Measurements from ENCODE around the gene SAMD10.

The SAMD10 gene

DNA sequence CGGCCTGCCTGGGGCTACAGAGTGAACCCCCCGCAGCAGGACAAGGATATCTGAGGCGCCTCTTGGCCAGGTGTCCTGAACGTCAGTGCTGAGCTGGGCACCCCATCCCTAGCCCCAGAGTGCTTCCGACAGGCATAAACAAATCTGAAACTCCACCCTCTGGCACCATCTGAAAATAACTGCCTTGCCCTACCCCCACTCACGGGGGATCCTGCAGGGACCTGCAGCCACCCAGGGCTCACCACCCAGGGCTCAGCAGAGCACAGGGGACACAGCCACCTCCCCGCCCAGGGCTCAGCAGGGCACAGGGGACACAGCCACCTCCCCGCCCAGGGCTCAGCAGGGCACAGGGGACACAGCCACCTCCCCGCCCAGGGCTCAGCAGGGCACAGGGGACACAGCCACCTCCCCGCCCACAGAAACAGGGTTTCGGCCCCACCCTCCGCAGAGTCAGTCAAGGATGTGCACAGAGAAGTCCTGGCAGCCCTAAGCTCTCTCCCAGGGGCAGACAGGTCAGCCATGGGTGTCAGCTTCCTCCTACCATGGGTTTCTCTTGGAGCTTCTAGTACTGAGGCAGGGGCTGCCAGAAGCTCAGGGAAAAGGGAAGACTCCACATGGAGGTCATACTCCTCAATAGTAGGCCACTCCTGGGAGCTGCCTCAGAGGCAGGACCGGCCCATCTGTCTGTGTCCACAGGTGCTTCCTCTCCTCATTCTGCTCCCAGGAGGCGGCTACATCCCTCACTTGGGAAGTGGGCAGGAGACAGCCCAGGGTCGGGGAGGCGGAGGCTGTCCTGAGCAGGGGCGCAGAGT is 27.8 kb downstream of the SAMD10 start:
- TF ChIP-seq Cebpa-rat (IDR thresholded peaks at IDR 0.05): no peak
- Histone ChIP-seq H3K9ac (peak overlapping the region; percentile 75), H3K9me3 (no peaks in the 10 kb centered on the region), H3K4me1 (peaks cover 88% of the 10 kb centered on the region), H4K20me1 (peaks cover 94% of the 10 kb centered on the region), H3K4me3 (peak overlapping the region; percentile 60), H3K27me3 (no peaks in the 10 kb centered on the region), H3K36me3 (0 out of 2 replicates have a peak, but pooled peaks cover 9% of the 10 kb centered on the region), H3K27ac (peak overlapping the region; percentile 81), H3K4me2 (peak overlapping the region; percentile 96)

- peaks cover 16% of the 10 kb centered on the region for H3K36me3 ChIP-seq
- H4K20me1 ChIP-seq: peaks cover 100% of the 10 kb centered on the region
- peak overlapping the region; percentile 81 for H3K27ac ChIP-seq
- no peaks in the 10 kb centered on the region for H3K9me3 ChIP-seq
- peaks cover 88% of the 10 kb centered on the region for H3K4me1 ChIP-seq
- peak overlapping the region; percentile 96 for H3K4me2 ChIP-seq
- peak overlapping the region; percentile 60 for H3K4me3 ChIP-seq
- H3K9ac ChIP-seq: peak overlapping the region; percentile 75
- no peaks in the 10 kb centered on the region for H3K27me3 ChIP-seq
- no peak for TF ChIP-seq Cebpa-rat (IDR thresholded peaks at IDR 0.05)
Observed at GRCh38 chr20:63950701-63951397, 28.6 kb downstream of the SAMD10 start.

GRCh38 chr20:63947638-63948456 is 31.6 kb downstream of the SAMD10 start:
- peaks cover 100% of the 10 kb centered on the region for H4K20me1 ChIP-seq
- H3K4me3 ChIP-seq: peak overlapping the region; percentile 59
- H3K27me3 ChIP-seq: no peaks in the 10 kb centered on the region
- H3K9me3 ChIP-seq: no peaks in the 10 kb centered on the region
- H3K9ac ChIP-seq: peak overlapping the region; percentile 65
- H3K4me2 ChIP-seq: peak overlapping the region; percentile 96
- TF ChIP-seq Cebpa-rat (IDR thresholded peaks at IDR 0.05): no peak
- H3K27ac ChIP-seq: peak overlapping the region; percentile 49
- H3K36me3 ChIP-seq: peaks cover 46% of the 10 kb centered on the region
- peaks cover 69% of the 10 kb centered on the region for H3K4me1 ChIP-seq

DNA sequence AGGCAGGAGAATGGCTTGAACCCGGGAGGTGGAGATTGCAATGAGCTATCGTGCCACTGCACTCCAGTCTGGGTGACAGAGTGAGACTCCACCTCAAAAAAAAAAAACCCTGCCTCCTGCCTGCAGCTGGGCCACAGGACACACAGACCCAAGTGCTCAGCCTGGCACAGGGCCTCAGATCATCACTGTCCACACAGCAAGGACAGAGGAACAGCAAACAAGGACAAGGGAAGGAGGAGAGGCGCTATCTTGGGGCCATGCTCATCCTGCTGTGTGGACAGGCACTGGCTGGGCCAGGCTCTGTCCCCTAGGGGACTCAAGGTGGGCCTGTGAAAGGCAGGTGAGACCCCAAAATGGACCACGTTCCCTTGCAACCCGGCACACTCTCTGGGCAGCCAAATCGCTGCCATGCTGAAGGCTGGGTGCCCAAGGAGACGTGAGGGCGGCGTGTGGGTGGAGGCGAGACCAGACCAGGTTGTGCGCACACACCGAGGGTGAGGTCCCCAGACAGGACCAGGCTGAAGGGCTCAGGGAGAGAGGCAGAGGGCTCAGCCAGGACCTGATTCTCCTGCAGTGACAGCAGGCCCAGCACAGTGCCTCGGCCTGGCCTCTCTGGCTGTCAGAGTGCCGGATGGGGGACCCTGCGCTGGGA is 32.3 kb downstream of the SAMD10 start:
- Histone ChIP-seq H3K27ac (peak overlapping the region; percentile 49), H3K27me3 (no peaks in the 10 kb centered on the region), H4K20me1 (peaks cover 100% of the 10 kb centered on the region), H3K4me1 (peaks cover 68% of the 10 kb centered on the region), H3K4me3 (no peak overlapping the region), H3K4me2 (peak overlapping the region; percentile 96), H3K9ac (peak overlapping the region; percentile 65), H3K9me3 (no peaks in the 10 kb centered on the region), H3K36me3 (peaks cover 51% of the 10 kb centered on the region)
- TF ChIP-seq Cebpa-rat (IDR thresholded peaks at IDR 0.05): no peak

DNA sequence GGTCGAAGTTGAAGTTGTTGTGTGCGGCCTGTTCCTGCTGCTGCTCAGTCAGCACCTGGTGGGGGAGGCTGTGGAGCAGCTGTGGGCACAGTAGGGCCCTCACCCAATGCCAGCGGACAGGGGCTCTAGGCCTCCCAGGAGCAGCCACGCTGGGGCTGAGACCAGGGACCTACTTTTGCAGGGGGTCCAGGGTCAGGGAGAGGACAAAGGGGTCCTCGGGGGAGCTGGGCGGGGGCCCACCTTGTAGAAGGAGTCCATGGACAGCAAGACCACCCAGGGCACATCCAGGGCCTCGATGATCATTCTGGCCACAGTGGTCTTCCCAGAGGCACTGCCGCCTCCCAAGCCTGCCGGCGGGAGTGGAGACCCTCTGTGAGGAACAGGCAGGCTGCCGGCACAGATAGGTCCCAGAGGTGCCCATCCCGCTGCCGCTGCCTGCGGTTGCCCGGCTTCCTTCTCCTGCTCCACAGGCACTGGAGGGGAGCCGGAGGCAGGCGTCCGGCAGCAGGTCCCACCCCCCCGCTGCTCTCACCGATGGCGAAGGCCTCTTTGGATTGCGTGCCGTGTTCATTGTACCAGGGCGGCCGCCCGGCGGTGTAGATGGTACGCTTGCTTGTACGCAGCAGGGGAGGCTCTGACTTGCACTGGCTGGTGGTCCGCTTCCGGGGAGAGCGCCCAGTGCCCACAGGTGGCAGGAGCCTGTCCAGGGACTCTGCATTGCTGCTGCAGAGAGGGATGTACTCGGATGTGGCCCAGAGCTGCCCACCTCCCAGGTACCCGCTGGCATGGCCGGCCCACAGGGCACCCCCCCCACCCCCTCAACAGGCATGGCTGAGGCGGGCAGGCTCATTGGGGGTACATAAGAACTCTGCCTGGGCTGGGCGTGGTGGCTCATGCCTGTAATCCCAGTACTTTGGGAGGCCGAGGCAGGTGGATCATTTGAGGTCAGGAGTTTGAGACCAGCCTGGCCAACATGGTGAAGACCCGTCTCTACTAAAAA is 33.2 kb downstream of the SAMD10 start:
- Histone ChIP-seq H3K36me3 (peaks cover 51% of the 10 kb centered on the region), H3K9ac (no peak overlapping the region), H3K4me1 (peaks cover 63% of the 10 kb centered on the region), H3K27ac (no peak overlapping the region), H3K4me3 (no peak overlapping the region), H3K27me3 (no peaks in the 10 kb centered on the region), H3K4me2 (0 out of 2 replicates have a peak overlapping the region, but pooled peaks have one; percentile 96), H3K9me3 (no peaks in the 10 kb centered on the region), H4K20me1 (peaks cover 96% of the 10 kb centered on the region)
- TF ChIP-seq Cebpa-rat (IDR thresholded peaks at IDR 0.05): no peak

GRCh38 chr20:63945031-63945658 is 34.3 kb downstream of the SAMD10 start:
- no peak overlapping the region for H3K4me3 ChIP-seq
- H4K20me1 ChIP-seq: peaks cover 96% of the 10 kb centered on the region
- H3K27me3 ChIP-seq: no peaks in the 10 kb centered on the region
- no peak overlapping the region for H3K4me2 ChIP-seq
- H3K36me3 ChIP-seq: peaks cover 57% of the 10 kb centered on the region
- H3K4me1 ChIP-seq: peaks cover 63% of the 10 kb centered on the region
- H3K27ac ChIP-seq: no peak overlapping the region
- TF ChIP-seq Cebpa-rat (IDR thresholded peaks at IDR 0.05): no peak
- H3K9ac ChIP-seq: no peak overlapping the region
- H3K9me3 ChIP-seq: no peaks in the 10 kb centered on the region

GRCh38 chr20:63944078-63944941 is 35.1 kb downstream of the SAMD10 start:
- Histone ChIP-seq H3K4me3 (no peak overlapping the region), H3K9ac (no peak overlapping the region), H3K27ac (no peak overlapping the region), H3K9me3 (no peaks in the 10 kb centered on the region), H3K36me3 (peaks cover 65% of the 10 kb centered on the region), H4K20me1 (peaks cover 96% of the 10 kb centered on the region), H3K4me2 (no peak overlapping the region), H3K4me1 (peaks cover 59% of the 10 kb centered on the region), H3K27me3 (no peaks in the 10 kb centered on the region)
- no peak for TF ChIP-seq Cebpa-rat (IDR thresholded peaks at IDR 0.05)
